Stimulated activated CD4-positive, alpha-beta T cell treated with anti-CD3 and anti-CD28 coated beads, Interleukin-12 subunit alpha, Interleukin-12 subunit beta, amount 100 ng/mL, for 48 hours (primary cell): ENCODE results near the gene ACACA.
"Not testable (repeated sequence)": the region's sequence is repeated elsewhere in the genome, so short reads cannot be mapped to it uniquely, and the experiment has no call there.

Source experiments
- DNase-seq, 3 donors: peaks; one replicate each; pipeline ENCODE4 v3.0.0-alpha.2; 2020; ENCODE audit warnings: low read depth in 2 of 3, low spot score in 1 of 3

The ACACA gene

DNA sequence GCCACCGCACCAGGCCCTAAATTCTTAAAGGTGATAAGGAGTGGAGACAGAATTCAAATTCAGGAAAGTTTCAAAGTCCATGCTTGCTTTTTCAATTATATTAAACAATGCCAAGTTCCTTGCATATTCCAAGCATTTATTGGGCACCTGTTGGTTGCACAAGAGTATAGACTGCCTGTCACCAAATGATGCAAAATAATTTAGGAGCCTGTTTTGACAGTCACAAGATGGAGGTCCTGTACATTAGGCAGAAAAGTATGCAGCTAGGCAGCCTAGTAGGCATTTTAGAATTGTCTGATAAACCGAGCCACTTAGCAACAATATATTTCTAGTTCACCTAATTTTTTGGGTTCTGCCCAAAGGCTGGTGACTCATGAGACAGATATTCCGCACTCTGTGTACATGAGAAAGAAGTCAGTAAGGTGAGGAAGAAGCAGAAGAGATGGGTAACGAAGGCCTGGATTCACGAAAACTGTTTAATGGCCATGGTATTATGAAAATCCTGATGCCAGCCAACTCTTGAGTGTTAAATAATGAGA, 7.3 kb downstream of the ACACA start:
- DNase-seq, result no peak

DNA sequence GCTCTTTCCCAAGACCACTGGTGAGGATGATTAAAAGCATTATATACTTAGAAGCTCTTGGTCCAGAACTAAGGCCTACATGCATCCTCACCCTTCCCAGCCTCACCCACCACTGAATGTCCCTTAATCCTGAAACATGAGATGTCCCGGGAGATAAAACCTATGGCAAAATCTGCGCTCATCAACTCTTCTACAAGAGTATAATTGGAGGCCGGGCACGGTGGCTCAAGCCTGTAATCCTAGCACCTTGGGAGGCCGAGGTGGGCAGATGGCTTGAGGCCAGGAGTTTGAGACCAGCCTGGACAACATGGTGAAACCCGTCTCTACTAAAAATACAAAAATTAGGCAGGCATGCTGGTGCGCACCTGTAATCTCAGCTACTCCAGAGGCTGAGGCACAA, 13.3 kb downstream of the ACACA start:
- no peak for DNase-seq

DNA sequence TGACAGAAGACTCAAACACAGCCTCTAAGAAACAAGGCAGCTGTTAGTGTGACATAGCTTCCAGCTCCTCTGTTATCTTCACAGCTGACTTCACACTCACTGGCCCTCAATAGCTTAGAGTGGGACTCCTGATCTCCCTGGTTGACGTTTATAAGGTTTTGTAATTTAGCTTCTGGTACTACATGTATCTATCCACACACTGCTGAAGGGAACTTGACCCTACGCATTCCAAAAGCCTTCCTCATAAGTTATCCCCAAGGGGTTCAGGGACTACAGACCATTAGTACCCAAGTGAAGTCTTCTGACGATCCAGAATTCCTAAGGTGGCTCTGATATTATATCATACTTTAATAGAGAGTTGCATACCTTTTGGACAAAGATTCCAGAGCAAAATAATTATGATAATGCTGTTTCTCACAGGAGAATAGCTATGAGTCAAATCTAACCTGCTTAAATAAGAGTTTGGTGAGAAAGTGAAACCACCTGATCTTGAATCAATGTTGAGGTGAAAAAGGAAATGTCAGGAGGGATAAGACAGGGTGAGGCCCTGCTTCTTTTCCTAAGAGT, 14.5 kb downstream of the ACACA start:
- DNase-seq, result no peak

DNA sequence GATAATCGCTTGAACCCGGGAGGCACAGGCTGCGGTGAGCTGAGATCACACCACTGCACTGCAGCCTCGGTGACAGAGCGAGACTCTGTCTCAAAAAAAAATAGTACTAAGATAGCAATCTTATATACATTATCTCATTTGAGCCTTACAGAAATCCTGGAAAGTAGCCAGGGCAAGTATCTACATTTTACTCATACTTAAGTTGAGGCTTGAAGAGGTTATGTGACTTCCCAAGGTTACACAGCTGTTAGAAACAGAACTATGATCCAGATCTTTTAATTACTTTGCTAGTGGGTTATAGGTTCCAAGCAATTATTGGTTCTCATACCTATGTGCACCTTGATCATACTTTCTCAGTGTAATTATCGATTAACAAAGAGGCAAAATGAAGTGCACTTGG, 15.5 kb downstream of the ACACA start:
- DNase-seq, result no peak

DNA sequence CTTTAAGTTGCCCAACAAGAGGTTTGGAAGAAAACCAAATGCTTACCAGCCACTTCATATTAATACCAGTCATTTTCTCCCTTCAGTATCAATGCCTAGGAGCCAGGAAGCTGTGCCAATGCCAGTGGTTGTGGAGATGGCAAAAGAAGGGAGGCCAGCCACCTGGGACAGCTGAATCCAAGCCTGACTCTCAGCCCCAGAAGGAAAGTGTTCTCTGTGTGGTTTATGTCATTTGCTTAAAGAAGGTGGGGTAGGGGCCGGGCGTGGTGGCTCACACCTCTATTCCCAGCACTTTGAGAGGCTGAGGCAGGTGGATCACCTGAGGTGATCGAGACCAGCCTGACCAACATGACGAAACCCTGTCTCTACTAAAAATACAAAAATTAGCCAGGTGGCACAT, 17.5 kb downstream of the ACACA start:
- DNase-seq, result no peak

DNA sequence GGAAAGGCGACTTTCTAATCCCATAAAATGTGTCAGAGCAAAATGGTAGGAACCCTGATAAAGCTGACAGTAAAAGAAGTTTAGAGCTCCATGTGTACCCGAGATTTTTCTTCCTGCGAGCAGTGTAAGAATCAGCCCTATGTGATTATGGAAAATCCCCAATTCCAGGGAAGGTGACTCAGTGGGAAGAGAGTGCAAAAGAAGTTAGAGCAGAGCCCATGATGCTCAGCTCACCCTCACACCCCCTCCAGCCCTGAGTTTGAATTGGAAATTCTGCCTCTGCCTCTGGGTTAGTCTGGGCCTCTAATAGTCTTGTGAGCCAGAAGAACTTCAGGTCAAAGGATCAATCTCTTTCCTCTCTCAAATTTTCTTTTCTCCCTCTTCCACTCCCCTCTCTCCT, 18.4 kb downstream of the ACACA start:
- no peak for DNase-seq

DNA sequence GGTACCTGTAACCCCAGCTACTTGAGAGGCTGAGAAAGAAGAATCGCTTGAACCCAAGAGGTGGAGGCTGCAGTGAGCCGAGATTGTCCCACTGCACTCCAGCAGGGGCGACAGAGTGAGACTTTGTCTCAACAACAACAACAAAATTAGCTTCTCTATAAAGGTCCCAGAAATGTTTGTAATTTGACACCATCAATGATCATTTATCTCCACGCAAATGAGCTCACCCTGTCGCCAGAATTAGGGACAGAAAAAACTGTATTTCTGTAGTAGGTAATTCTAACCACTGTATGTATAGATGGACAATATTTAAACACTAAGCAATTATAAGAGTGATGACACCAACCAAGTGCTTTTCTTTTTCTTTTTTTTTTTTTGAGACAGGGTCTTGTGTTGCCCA, 20.2 kb downstream of the ACACA start:
- no peak for DNase-seq

DNA sequence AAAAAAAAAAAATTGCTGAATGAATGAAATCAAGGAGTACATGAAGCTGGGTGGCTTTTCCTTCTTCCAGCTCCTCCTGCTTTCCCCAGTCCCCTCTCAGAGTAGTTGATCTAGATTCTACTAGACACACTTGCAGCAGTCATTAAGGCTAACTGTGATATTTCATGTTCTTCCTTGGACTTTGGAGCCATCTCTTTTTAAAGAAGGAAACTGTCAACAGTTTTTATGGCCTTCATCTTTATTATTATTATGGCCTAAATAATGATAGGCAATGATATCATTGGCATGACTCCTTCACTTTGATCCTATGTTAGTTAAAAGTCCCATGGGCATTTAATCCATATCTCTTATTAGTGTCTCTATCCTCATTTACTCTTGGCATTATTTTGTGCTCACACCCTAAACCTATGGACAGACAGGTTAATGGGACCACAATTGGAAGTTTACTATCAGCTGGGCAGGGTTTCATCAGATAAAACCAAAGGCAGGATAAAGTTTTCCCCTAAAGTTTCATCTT, 21.1 kb downstream of the ACACA start:
- DNase-seq, result no peak

DNA sequence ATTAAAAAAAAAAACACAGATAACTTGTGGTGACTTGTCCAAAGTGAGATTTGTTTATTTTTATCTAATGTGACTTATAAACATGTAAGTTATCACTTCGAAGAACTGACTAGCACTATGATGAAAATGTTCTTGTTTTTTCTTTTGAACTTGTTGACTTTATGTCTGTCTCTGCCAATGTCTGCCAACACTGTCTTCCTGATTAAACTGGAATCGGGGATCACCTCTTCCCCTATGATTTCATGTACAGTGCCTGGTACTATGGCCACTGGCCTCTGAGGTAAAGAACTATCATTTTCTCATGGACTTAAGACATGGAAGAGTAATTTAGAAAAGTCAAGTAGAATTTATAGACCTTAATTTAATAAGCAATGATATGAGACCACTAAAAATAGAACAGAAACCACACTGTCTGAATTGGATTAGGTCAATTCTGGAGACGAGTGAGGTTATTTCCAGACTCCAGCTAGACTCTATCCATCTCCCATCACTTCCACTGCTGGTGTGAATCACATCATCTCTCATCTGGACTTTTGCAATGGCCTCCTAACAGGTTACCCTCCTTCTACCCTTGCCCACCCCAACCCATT, 22.0 kb downstream of the ACACA start:
- DNase-seq, result no peak

DNA sequence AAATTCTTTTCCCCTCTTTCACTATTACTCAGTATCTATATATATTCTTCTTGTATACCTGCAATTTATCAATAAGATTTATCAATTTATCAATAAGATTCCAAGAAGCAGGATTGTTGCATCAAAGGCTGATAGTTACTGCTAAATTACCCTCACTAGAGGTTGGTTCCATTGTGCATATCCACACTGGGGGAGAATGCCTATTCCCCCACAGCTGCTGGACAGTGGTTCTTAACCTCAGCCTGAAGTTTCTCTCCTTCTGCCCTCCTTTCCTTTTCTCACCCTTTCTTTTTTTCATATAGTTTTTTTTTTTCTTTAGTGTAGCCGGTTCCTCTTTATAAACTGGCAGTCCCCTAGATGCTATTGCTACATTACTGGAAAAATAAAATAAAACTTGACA, 24.6 kb downstream of the ACACA start:
- DNase-seq, result no peak

DNA sequence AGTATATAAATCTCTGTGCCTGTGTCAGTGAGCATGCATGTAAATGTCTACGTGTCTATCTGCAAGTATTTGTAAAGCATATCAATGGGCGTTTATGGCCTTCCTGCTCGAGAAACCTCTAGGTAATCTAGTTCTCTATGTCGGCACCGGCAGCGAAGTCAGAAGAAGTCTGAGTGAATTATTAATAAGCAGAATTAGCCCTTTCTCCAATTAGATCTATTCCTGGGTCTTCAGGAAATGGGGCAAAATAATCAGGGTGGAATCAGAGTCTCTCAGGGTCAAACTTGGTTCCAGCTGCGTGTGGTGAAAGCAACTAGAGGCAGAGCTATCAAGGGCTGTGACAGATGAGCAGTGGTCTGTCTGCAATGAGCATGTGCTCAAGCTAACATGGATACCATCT, 30.9 kb downstream of the ACACA start, which contains the start of gene C17orf78:
Gene C17orf78, plus strand, starts transcription at position 280 of the 400 bp plus-strand sequence. Its CDS starts 108 bp downstream, at position 388.
- DNase-seq, result no peak

DNA sequence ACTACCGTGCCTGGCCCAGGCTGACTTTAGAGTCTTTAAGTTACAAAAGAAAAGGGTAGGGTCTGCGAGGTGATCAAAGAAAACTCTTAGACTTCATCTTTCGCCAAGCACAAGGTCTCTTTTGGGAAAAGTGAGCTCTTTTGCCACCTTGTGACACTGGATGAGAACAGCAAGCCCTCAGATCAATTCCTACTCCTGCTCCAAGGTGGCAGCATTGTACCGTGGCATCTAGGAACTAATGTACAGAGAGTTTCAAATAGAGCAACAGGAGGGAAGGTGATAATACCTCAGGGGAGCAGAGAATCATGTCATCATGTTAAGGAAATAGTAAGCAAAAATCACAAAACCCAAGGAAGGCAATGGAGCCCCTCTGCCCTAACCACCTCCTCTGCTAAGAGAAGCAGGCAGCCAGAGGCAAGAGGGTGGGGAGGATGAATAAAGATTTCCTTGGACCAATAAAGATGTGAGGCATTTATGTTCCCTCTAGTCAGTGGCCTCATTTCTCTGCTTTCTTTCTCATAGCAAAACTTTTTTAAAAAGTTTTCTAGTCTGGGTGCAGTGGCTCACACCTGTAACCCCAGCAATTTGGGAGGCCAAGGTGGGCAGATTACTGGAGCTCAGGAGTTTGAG, 33.0 kb downstream of the ACACA start:
- DNase-seq, result peak; percentile 46 to 65 (median 47)

DNA sequence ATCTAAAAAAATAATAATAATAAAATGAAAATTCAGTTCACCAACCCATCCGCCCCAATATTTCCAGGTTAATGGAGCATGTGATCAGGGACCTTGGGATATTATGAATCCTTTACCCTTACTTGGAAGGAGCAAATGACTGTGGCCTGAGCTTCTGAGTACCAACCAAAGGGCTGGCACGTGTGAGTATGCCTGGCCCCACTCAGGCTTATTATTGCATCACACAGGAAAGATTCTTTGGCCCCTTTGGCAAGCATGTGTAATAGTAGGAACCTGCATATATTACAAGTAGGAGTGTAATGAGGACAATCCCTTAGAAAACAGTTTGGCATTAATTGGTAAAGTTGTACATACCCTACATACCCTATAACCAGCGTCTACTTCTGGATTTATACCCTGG, 38.1 kb downstream of the ACACA start:
- no peak for DNase-seq

DNA sequence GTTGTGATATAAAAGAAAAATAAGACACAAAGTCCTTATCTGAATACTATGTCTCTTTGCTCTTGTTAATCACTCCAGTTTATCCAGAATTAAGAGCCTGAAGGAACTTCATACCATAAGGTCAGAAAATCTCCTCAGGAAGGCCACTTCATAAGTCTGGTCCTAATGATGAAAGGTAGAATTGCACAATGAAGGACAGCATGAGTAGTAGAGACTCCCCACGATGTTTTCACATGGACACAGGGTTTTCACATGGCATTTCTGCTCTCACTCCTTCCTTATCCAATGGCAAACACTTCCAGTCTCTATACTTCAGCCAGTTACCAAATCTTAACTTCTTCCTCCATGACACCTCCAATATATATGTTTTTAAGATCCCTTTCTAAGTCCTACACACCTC, 41.0 kb downstream of the ACACA start:
- DNase-seq, result no peak

DNA sequence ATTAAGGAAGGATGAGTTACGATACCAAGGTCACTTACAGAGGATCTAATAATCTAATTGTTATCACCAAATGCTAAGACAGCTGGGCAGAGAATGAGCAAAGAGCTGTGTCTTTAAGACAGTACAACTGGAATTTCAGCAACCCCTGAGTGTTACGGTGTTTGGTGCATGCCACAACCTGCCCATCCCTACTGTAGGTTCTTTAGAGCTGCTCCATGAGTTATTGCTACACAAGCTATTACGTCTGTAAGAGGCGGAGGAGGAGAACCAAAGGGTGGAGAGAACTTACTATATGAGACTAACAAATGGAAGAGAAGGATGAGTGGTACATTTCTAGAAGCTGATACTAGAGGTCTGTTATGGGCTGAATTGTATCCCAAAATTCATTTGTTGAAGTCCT, 45.1 kb downstream of the ACACA start:
- DNase-seq, result no peak

DNA sequence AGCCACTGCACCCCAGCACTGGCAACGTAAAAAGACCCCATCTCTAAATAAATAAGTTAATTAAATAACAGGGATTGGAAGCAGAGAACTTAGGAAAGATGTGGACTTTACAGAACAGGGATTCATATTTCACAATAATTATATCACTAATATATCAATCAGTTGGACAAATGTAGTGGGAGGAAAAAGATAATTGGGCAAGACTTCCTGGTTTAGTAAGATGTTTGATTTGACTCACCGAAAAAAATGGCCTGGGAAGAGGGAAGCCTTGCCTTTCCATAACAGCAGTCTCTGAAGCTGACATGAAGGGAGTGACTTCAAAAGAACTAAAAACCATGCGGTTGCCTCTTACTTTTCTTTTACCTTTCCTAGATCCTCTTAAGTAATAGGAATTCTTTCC, 46.0 kb downstream of the ACACA start:
- no peak for DNase-seq

DNA sequence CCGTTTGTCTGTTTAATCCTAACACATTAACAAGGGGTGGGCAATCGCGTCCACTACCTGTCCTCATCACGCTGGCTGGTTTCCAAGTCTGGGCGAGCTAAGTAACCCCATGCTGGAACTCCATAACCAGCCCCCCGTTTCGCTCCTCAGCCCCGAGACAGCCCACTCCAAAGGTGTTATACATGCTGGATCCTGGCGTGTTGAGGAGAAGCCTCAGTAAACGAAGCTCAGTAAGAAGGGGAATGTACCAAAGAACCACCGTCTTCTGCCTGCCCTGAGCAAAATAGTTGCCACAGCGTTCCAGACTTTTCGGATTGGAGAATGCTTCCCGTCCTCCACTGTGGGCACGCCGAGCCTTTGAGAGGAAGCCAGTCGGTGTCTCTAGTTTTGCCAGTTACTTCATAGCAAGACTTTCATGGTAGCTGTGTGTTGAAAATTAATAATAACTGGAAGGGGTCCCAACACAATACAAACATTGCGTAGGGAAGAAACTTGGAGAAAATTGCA, 46.9 kb downstream of the ACACA start:
- no peak for DNase-seq

DNA sequence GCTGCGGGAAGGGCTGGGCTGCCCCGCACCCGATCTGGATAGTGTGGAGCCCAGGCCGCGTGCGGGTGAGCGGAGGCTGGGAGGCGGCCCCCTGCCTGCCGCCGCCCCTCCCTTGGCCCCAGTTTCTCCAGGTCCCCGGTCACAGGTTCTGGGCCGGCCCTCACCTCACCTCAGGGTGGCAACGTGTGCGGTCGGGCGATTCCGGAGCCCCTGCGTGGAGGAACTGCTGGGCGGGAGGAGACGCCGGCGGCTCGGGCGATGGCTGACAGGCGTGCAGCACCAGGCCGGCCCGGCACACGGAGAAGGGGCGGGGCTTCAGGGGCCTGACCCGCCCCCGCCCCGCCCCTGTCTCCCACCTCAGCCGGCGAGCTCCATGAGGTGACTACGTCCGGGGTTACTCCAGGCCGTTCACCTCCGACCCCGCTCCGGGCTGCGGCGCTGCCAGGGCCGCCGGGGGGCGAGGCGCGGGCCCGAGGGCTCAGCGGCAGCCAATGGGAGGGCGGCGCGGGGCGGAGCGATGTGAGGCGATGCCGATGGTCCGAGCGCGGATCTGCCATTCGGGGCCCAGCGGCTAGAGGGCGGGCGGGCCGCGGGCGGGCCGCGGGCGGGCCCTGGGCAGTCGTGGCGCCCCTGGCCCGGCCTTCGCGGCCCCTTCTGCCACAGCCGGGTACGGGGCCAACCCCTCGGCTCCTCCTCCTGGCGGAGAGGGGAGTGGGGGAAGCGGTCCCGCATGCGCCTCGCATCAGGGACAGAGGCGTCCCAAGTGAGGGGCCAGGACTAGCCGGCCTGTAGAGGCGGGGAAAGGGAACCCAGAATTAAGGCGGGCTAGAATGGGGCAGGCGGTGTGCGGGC, 47.6 kb downstream of the ACACA start:
- peak; percentile 80 to 90 (median 90) for DNase-seq

DNA sequence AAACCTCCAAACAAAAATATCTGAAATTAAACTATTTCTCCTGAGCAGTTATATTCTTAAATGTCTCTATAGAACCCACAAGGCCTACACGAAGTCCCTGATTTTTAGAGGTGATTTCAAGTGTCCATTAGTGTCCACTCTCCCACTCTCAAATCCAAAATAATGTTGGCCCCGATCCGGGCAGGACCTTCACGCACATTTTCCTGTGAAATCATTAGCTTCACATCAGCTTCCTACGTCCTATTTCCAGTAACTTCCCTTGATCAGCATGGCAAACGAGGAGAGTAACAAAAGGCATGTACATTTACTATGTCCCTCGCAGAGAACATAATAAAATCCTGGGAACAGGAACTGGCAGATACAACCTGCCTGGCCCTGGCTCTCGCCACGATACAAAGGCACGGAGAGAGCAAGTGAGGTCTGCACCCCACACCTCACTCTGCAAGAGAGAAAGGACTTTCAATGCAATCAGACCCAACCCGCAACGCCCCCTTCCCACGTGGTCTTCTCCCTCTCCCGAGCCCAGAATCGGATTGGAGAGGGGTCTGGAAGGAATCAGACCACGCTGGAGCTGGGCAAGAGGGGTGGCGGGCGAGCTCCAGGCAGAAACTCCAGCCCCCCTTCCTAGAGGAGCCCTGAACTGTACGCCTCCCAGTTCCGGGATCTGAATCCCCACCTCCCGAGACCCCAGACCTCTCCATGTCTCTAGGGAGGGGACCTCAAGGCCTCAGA, 48.4 kb downstream of the ACACA start:
- DNase-seq, result peak; percentile 34 to 39 (median 37)

DNA sequence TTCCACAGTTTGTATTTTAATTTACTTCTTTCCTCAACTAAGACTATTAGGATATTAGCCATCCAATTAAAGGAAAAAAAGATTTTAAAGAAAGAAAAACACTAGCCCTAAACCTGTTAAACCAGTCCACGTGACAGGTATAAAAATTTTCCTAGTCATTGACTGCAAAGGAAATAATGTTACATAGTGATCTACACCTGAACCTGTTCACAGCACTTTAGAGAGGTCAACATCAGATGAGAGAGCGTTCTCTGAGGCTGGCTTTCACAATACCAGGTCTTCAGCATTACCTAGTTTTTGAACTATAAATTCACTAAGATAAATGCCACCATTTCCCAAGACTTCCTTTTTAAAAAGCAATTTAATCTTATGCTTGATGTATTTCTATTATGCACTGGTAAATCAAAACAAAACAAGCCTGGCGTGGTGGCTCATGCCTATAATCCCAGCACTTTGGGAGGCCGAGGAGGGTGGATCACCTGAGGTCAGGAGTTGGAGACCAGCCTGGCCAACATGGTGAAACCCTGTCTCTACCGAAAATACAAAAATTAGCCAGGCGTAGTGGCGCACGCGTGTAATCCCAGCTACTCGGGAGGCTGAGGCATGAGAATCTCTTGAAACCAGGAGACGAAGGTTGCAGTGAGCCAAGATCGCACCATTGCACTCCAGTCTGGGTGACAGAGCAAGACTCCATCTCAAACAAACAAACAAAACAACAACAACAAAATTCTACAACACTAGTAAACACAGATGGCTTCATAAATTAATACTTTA, 49.7 kb downstream of the ACACA start:
- not testable (repeated sequence) for DNase-seq
